ENCODE measurements around the gene TBCD. TPM values are rescaled to one million over a fixed set of nuclear protein-coding genes. Genes with fewer than 3 reads are reported as not detected.
A peak's percentile ranks its signal among the peaks of the same experiment; 100 is the strongest.

Gene TBCD
- total RNA-seq, 1 experiment from 2014 or later = 173 TPM

DNA sequence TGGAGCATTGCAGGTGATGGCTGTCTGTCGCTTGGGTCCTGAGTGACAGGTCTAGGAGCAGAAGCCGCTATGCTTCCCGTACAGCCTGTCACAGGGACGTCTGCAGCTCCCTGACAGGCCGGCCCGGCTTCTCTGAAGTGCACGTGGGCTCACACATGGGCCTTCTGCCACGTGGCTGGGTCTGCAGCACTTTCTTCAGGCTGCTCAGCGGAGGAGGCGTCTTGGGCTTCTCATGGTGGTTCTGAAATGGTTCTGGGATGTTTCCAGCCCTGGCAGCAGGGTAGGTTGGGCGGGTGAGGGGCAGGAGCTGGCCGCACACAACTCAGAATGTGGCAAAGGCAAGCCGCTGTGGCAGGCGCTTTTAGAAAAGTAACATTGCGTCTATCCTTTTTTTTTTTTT, 168.3 kb downstream of the TBCD start:
- ChIA-PET CTCF (interaction anchor here (0.7 kb wide), 1 partner anchor 14 kb away, joined by 3 read pairs; no protein-coding TSS in a partner anchor), POLR2A (no interaction called here)
- H3K36me3 Mint-ChIP-seq = peaks cover 19% of the 10 kb centered on the region
- DNase-seq (ENCODE audit: low spot score) (no peak), ATAC-seq (no peak)
- no peaks in the 10 kb centered on the region for H3K9me3 Mint-ChIP-seq
- H3K27ac Mint-ChIP-seq = peak overlapping the region; percentile 23; the same call in 1 of the 2 replicates
- no peak overlapping the region for H3K4me3 Mint-ChIP-seq
- 0 out of 2 replicates have a peak, but pooled peaks cover 1% of the 10 kb centered on the region for H3K4me1 Mint-ChIP-seq
- TF ChIP-seq MXD4 (CRISPR knock-in tag; IDR thresholded peaks at IDR 0.05; ENCODE audit: borderline replicate concordance) (no peak), TEAD4 (CRISPR knock-in tag; IDR thresholded peaks at IDR 0.05) (no peak), ZBTB43 (CRISPR knock-in tag; IDR thresholded peaks at IDR 0.05) (no peak), E2F4 (CRISPR knock-in tag; IDR thresholded peaks at IDR 0.05; ENCODE audit: borderline replicate concordance, low read depth) (no peak), TCF7 (CRISPR knock-in tag; IDR thresholded peaks at IDR 0.05; ENCODE audit: low read depth) (no peak), RELA (CRISPR knock-in tag; IDR thresholded peaks at IDR 0.05; ENCODE audit: borderline replicate concordance) (no peak), ESRRA (CRISPR knock-in tag; IDR thresholded peaks at IDR 0.05; ENCODE audit: borderline replicate concordance) (no peak), ZSCAN18 (CRISPR knock-in tag; IDR thresholded peaks at IDR 0.05) (no peak), ZNF423 (CRISPR knock-in tag; IDR thresholded peaks at IDR 0.05) (no peak), TP53 (CRISPR knock-in tag; IDR thresholded peaks at IDR 0.05) (no peak)
- TF ChIP-seq, protein P1, sequence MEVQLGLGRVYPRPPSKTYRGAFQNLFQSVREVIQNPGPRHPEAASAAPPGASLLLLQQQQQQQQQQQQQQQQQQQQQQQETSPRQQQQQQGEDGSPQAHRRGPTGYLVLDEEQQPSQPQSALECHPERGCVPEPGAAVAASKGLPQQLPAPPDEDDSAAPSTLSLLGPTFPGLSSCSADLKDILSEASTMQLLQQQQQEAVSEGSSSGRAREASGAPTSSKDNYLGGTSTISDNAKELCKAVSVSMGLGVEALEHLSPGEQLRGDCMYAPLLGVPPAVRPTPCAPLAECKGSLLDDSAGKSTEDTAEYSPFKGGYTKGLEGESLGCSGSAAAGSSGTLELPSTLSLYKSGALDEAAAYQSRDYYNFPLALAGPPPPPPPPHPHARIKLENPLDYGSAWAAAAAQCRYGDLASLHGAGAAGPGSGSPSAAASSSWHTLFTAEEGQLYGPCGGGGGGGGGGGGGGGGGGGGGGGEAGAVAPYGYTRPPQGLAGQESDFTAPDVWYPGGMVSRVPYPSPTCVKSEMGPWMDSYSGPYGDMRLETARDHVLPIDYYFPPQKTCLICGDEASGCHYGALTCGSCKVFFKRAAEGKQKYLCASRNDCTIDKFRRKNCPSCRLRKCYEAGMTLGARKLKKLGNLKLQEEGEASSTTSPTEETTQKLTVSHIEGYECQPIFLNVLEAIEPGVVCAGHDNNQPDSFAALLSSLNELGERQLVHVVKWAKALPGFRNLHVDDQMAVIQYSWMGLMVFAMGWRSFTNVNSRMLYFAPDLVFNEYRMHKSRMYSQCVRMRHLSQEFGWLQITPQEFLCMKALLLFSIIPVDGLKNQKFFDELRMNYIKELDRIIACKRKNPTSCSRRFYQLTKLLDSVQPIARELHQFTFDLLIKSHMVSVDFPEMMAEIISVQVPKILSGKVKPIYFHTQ (CRISPR knock-in tag; IDR thresholded peaks at IDR 0.05) = no peak
- TF ChIP-seq, protein P2, sequence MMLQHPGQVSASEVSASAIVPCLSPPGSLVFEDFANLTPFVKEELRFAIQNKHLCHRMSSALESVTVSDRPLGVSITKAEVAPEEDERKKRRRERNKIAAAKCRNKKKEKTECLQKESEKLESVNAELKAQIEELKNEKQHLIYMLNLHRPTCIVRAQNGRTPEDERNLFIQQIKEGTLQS (CRISPR knock-in tag; conservative IDR thresholded peaks at IDR 0.05) = no peak
- H3K27me3 Mint-ChIP-seq (ENCODE audit: low read depth) = no peaks in the 10 kb centered on the region

DNA sequence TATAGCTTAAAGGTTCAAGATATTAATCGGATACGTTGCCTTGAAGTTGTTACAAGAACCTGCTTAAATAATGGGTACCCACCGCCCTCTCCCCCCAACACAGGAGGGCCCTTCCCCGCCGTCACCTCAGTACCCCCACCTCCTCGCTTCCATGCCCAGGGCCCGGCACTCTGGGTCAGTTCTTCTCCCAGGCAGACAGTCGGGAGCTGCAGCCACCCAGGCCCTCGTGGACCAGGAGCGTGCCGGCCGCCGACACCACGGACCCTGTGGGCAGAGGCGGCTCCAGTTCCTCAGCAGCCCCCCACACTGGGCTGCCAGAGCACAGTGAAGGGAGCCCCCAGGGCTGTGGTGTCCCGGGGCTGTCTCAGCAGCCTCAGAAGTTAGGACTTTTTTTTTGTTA, 168.8 kb downstream of the TBCD start:
- ATAC-seq (no peak), DNase-seq (ENCODE audit: low spot score) (no peak)
- H3K27ac Mint-ChIP-seq = no peak overlapping the region
- TF ChIP-seq PRRX2 (CRISPR knock-in tag; IDR thresholded peaks at IDR 0.05) = no peak
- no peak for TF ChIP-seq SOX15 (CRISPR knock-in tag; IDR thresholded peaks at IDR 0.05)
- no peak for TF ChIP-seq JUN (CRISPR knock-in tag; IDR thresholded peaks at IDR 0.05)
- TF ChIP-seq, protein P3, sequence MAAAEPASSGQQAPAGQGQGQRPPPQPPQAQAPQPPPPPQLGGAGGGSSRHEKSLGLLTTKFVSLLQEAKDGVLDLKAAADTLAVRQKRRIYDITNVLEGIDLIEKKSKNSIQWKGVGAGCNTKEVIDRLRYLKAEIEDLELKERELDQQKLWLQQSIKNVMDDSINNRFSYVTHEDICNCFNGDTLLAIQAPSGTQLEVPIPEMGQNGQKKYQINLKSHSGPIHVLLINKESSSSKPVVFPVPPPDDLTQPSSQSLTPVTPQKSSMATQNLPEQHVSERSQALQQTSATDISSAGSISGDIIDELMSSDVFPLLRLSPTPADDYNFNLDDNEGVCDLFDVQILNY (CRISPR knock-in tag; IDR thresholded peaks at IDR 0.05) = no peak
- TF ChIP-seq ZBTB43 (CRISPR knock-in tag; IDR thresholded peaks at IDR 0.05) = no peak
- no peak overlapping the region for H3K4me3 Mint-ChIP-seq
- peaks cover 14% of the 10 kb centered on the region for H3K36me3 Mint-ChIP-seq
- H3K4me1 Mint-ChIP-seq = no peaks in the 10 kb centered on the region
- POLR2A ChIA-PET = no interaction called here
- no peaks in the 10 kb centered on the region for H3K9me3 Mint-ChIP-seq
- no peaks in the 10 kb centered on the region for H3K27me3 Mint-ChIP-seq (ENCODE audit: low read depth)
- CTCF ChIA-PET = no interaction called here
